ENCODE measurements around the gene TRIO.

TRIO gene

DNA sequence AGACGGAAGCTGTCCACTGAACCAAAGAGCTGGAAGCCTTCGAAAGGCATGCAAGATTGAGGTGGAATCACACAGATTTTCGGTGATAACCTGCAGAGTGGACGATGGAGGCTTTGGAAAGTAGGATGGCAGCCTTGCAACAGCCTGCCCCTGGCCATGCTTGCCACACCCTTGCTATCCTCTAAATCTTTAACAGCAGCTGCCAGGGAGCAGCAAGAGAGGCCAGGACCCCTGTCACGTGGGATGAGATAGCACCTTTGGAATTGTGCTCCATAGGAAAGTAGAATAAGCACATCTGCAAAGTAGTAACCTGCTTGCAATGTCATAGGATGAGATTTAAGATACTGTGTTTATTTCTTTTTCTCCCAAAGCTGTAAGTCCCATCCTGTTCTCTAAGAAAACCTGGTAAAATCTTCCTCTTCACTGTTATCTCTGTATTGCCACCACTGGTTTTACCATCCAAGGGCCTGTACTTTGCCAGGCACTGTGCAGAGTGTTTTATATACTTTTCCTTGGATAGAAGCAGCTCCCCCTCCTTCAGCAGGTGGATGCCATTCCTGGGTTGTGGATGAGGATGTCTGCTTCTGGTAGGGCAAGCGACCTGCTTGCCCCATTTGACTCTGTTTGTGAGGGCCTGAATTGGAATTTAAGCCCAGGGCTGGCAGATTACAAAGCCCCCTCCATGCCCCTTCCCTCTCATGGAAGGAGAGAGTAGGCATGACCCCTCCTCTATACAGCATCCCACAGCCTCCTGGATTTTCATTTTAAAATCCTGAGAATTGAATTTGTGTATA, 10.1 kb downstream of the TRIO start:
- TF ChIP-seq CTCF (conservative IDR thresholded peaks at IDR 0.05; ENCODE audit: low read length), result no peak
- DNase-seq (ENCODE audit: low read depth), result no peak
- H3K4me3 ChIP-seq (ENCODE audit: low read length), result peak overlapping the region; percentile 39

GRCh38 chr5:14153932-14154731, 11.0 kb downstream of the TRIO start:
- DNase-seq (ENCODE audit: low read depth), result peak; percentile 79
- TF ChIP-seq CTCF (conservative IDR thresholded peaks at IDR 0.05; ENCODE audit: low read length), result no peak
- H3K4me3 ChIP-seq (ENCODE audit: low read length), result peak overlapping the region; percentile 39

DNA sequence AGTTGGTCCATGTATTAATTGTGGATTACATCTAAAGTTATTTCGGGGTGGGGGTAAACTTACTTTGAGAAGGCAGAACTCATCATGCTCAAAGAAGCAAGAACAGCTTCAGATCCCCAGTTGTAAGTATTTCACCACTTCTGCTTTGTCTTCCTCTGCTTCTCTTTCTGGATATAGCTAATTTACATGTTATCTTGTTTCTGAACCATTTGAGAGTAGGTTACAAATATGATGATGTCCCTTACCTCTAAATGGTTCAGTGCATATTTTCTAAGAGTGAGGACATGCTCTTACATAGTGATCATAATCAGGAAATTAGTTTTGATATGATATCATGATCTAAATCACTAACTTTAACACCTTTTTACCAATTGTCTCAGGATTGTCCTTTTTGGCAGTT, 11.9 kb downstream of the TRIO start:
- no peak for TF ChIP-seq CTCF (conservative IDR thresholded peaks at IDR 0.05; ENCODE audit: low read length)
- no peak overlapping the region for H3K4me3 ChIP-seq (ENCODE audit: low read length)
- no peak for DNase-seq (ENCODE audit: low read depth)

DNA sequence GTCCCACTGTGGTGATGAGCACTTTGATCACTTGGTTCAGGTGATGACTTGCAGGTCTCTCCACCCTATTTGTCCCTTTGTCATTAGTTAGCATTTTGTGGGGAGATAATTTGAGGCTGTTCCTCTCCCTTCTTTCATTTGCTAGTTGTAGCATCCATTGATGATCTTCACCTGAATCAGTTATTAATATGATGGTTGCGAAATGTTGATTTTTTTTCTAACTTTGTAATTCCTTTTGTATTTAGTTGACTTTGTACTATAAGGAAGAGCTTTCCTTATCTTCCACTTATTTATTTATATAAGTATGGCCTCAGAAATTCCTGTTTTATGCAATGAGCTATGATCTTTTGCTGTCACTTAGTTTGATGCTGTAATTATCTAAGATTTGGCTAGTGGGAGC, 12.6 kb downstream of the TRIO start:
- DNase-seq (ENCODE audit: low read depth), result no peak
- no peak overlapping the region for H3K4me3 ChIP-seq (ENCODE audit: low read length)
- TF ChIP-seq CTCF (conservative IDR thresholded peaks at IDR 0.05; ENCODE audit: low read length), result no peak

DNA sequence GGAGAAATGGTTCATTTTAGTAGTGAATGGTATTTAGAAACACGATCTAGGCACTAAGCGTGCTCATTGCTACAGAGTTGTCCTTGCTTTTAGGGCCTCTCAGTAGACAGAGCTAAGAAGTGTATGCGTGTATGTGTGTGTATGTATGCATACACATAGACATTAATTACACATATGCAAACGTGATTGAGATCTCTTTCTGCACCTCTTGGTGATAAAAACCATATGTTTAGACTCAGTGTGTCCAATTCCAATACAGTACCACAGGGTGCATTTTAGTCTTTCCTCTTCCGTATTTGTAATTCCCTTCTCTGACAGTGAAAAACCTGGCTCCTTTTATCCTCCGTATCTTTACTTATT, 13.1 kb downstream of the TRIO start:
- H3K4me3 ChIP-seq (ENCODE audit: low read length), result peak overlapping the region; percentile 13
- TF ChIP-seq CTCF (conservative IDR thresholded peaks at IDR 0.05; ENCODE audit: low read length), result no peak
- no peak for DNase-seq (ENCODE audit: low read depth)

GRCh38 chr5:14156650-14157492, 13.7 kb downstream of the TRIO start:
- peak; percentile 96 for DNase-seq (ENCODE audit: low read depth)
- no peak for TF ChIP-seq CTCF (conservative IDR thresholded peaks at IDR 0.05; ENCODE audit: low read length)
- peak overlapping the region; percentile 46 for H3K4me3 ChIP-seq (ENCODE audit: low read length)
